GM23248 (cell line): ENCODE results near the gene MTRF1L. TPM values are rescaled to one million over a fixed set of nuclear protein-coding genes. Genes with fewer than 3 reads are reported as not detected.

Experiments
- DNase-seq: peaks from one replicate; pipeline ENCODE4 v3.0.0-alpha.2; 2015
- H2AFZ ChIP-seq: fragments of 200-600 bp; sonication (generic); 2 replicates; pipeline ENCODE4 v1.6.1; 2016; ENCODE audit warnings: antibody characterized with exemption
- H3F3A ChIP-seq: fragments of 200-600 bp; sonication (generic); 2 replicates; pipeline ENCODE4 v1.6.1; 2016; ENCODE audit warnings: mild to moderate bottlenecking, antibody characterized with exemption, mixed run types; ENCODE audit not compliant: insufficient read depth
- H3K27ac ChIP-seq: fragments of 200-600 bp; sonication (generic); 2 replicates; pipeline ENCODE4 v1.5.1; 2016; ENCODE audit warnings: mild to moderate bottlenecking
- H3K27me3 ChIP-seq: fragments of 200-600 bp; sonication (generic); replicated peaks from 2 replicates; pipeline ENCODE4 v1.6.1; 2016; ENCODE audit warnings: mild to moderate bottlenecking; ENCODE audit not compliant: insufficient read depth
- H3K36me3 ChIP-seq: fragments of 200-600 bp; sonication (generic); 2 replicates; pipeline ENCODE4 v1.6.1; 2016; ENCODE audit warnings: low read depth, mild to moderate bottlenecking
- H3K4me1 ChIP-seq: fragments of 200-600 bp; sonication (generic); 2 replicates; pipeline ENCODE4 v1.6.1; 2016; ENCODE audit warnings: mild to moderate bottlenecking; ENCODE audit not compliant: insufficient read depth
- H3K4me2 ChIP-seq: fragments of 200-600 bp; sonication (generic); one replicate; pipeline ENCODE4 v1.6.1; 2016; ENCODE audit warnings: mild to moderate bottlenecking; ENCODE audit not compliant: unreplicated experiment
- H3K4me3 ChIP-seq: fragments of 200-600 bp; sonication (generic); 2 replicates; pipeline ENCODE4 v1.5.1; 2016; ENCODE audit warnings: mild to moderate bottlenecking
- H3K79me2 ChIP-seq: fragments of 200-600 bp; sonication (generic); 2 replicates; pipeline ENCODE4 v1.6.1; 2016; ENCODE audit warnings: mild to moderate bottlenecking; ENCODE audit not compliant: insufficient read depth
- H3K9ac ChIP-seq: fragments of 200-600 bp; sonication (generic); 2 replicates; pipeline ENCODE4 v1.6.1; 2016; ENCODE audit warnings: mild to moderate bottlenecking
- H3K9me2 ChIP-seq: fragments of 200-600 bp; sonication (generic); 2 replicates; pipeline ENCODE4 v1.6.1; 2016; ENCODE audit warnings: mixed run types, mild to moderate bottlenecking, moderate library complexity; ENCODE audit not compliant: insufficient read depth
- H3K9me3 ChIP-seq: fragments of 200-600 bp; sonication (generic); one replicate; pipeline ENCODE4 v1.6.1; 2017; ENCODE audit warnings: low read depth
- H4K20me1 ChIP-seq: fragments of 200-600 bp; sonication (generic); 2 replicates; pipeline ENCODE4 v1.6.0; 2016; ENCODE audit not compliant: insufficient read depth
- EZH2 ChIP-seq: fragments of 200-600 bp; sonication (generic); IDR thresholded peaks from 2 replicates; pipeline ENCODE4 v1.6.1; 2018; ENCODE audit warnings: antibody characterized with exemption, mild to moderate bottlenecking; ENCODE audit not compliant: insufficient read depth, poor library complexity, severe bottlenecking
- EZH2phosphoT487 ChIP-seq: fragments of 200-600 bp; sonication (generic); IDR thresholded peaks from 2 replicates; pipeline ENCODE4 v1.6.1; 2018; ENCODE audit warnings: antibody characterized with exemption, moderate library complexity, mild to moderate bottlenecking, low read depth; ENCODE audit not compliant: insufficient read depth
- WGBS, 2 experiments: methylation state at CpG; one replicate each; pipeline ENCODE4 v1.1.6; 2015 to 2017; ENCODE audit warnings: low lambda C conversion rate in 2 of 2, low coverage in 1 of 2; ENCODE audit errors: missing lambda C conversion rate in 2 of 2; 5-methylcytosine and 5-hydroxymethylcytosine counted together
- in situ Hi-C: fragments of 300-500 bp; cut with MboI; formaldehyde crosslinking; loops from 2 replicates; pipeline ENCODE4 v1.15.0; 2020
- polyA plus RNA-seq: library from polyadenylated mRNA; unstranded; fragments of >200 nt; fragmentation: Nextera tagmentation; extraction: Ambion mirVana; gene quantifications from 2 replicates; pipeline ENCODE4 v1.2.1, GENCODE V29; 2016
- small RNA-seq: library from RNA; depleted of rRNA; stranded (forward); fragments of <200 nt; gene quantifications from one replicate; pipeline ENCODE3, GENCODE V24; 2014; ENCODE audit warnings: low read depth, low replicate concordance
- total RNA-seq: library from RNA; depleted of rRNA; stranded (reverse); fragments of >200 nt; shearing (Covaris generic); gene quantifications from 2 replicates; pipeline ENCODE4 v1.2.3, GENCODE V29; 2014; rRNA removed

MTRF1L gene
- total and polyA plus RNA-seq, 2 experiments from 2014 or later = 16.3 to 21.9 TPM

DNA sequence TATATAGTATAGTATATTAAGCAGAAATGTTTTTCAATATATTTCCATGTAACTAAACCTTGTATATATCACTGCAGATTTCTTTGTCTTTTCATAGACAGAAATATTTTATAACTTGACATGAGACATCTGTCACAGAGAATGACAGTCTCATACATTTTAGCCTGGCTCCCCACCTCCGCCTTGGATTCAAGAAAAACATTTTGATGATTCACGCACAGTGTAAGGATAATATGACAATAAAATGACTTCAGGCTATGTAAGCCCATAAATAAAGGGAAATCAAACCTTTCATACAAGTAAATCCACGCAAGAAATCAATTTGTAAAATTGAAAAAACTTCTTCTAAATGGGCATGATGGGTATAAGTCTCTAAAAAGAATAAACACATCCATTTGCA lies 56.0 kb downstream of the MTRF1L start:
- in situ Hi-C loops = no loop called here
- 91 to 92% methylated on average over 3 of the region's 3 CpGs for WGBS, 2 experiments
- H3K4me3 ChIP-seq = no peak overlapping the region

DNA sequence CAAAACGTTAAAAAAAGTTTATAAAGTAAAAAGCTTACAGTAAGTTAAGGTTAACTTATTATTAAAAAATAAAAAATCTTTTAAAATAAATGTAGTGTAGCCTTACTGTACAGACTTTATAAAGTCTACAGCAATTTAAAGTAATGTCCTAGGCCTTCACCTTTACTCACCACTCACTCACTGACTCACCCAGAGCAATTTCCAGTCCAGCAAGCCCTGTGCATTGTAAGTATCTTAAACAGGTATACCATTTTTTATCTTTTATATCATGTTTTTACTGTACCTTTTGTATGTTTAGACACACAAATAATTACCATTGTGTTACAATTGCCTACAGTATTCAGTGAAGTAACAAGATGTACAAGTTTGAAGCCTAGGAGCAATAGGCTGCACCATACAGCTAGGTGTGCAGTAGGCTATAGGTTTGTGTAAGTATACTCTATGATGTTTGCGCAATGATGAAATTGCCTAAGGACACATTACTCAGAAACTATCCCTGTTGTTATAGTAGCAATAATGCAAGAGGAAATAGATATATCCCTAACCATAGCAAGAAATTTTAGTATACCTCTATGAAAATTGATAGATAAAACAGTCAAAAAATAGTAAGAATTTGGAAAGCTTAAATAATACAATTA lies 59.1 kb downstream of the MTRF1L start:
- Histone ChIP-seq H3K9me3 (no peaks in the 10 kb centered on the region), H2AFZ (no peak overlapping the region), H3K9ac (no peak overlapping the region), H3K4me2 (no peak overlapping the region), H3K36me3 (no peaks in the 10 kb centered on the region), H3K27ac (no peak overlapping the region), H3F3A (no peaks in the 10 kb centered on the region; the same call in 1 of the 2 replicates), H3K9me2 (no peaks in the 10 kb centered on the region), H3K79me2 (no peaks in the 10 kb centered on the region), H3K27me3 (peaks cover 6% of the 10 kb centered on the region), H3K4me3 (no peak overlapping the region), H4K20me1 (no peaks in the 10 kb centered on the region), H3K4me1 (no peaks in the 10 kb centered on the region)
- WGBS, 2 experiments = 70 to 75% methylated on average over 2 of the region's 2 CpGs
- TF ChIP-seq EZH2phosphoT487 = no peak
- no peak for DNase-seq
- in situ Hi-C loops = no loop called here

More for the DNA sequence above, 56.0 kb downstream of the MTRF1L start:
- Histone ChIP-seq H3K4me2 (no peak overlapping the region), H4K20me1 (no peaks in the 10 kb centered on the region), H3K9ac (no peak overlapping the region), H3K9me2 (no peaks in the 10 kb centered on the region), H3K27me3 (no peaks in the 10 kb centered on the region), H3K27ac (no peak overlapping the region), H3K36me3 (no peaks in the 10 kb centered on the region), H3K79me2 (no peaks in the 10 kb centered on the region), H3K4me1 (no peaks in the 10 kb centered on the region), H2AFZ (no peak overlapping the region), H3F3A (no peaks in the 10 kb centered on the region; the same call in 1 of the 2 replicates), H3K9me3 (no peaks in the 10 kb centered on the region)
- no peak for DNase-seq
- no peak for TF ChIP-seq EZH2phosphoT487
- TF ChIP-seq EZH2 = no peak

DNA sequence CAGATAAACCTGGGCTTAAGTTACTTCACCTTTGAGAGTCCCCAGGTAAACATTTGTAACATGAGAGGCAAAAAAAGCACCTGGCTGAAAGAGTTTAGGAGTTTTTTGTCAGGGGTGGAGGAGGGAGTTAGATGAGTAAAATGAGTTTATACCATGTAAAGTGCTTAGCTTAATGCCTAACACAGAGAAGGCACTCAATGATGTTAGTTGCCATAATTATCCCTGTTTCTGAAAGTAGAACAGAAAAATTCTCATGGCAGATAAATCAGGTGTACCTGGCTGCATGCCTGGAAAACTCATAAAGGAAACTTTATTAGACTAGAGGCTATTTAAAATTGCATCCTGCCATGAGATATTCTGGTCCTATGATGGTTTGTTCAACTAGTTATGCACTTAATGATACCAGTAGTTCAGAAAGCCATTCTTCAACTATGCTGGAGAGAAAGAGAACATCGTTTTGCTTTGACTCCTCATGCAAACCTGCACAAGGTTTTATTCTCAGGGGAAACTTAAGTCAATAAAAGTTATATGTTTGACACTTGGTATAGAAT lies 60.1 kb downstream of the MTRF1L start:
- in situ Hi-C loops = no loop called here
- no peaks in the 10 kb centered on the region for H3K9me3 ChIP-seq
- DNase-seq = no peak
- H3K4me3 ChIP-seq = no peak overlapping the region
- no peaks in the 10 kb centered on the region for H3K79me2 ChIP-seq
- H3K4me1 ChIP-seq = no peaks in the 10 kb centered on the region
- H4K20me1 ChIP-seq = no peaks in the 10 kb centered on the region
- H3K27ac ChIP-seq = no peak overlapping the region
- no peak overlapping the region for H3K4me2 ChIP-seq
- H3F3A ChIP-seq = no peaks in the 10 kb centered on the region; the same call in 1 of the 2 replicates
- no peaks in the 10 kb centered on the region for H3K36me3 ChIP-seq
- peaks cover 9% of the 10 kb centered on the region for H3K27me3 ChIP-seq
- H2AFZ ChIP-seq = no peak overlapping the region
- no peak overlapping the region for H3K9ac ChIP-seq
- 34 to 39% methylated on average over 1 of the region's 1 CpG for WGBS, 2 experiments
- H3K9me2 ChIP-seq = no peaks in the 10 kb centered on the region
- no peak for TF ChIP-seq EZH2phosphoT487
- no peak for TF ChIP-seq EZH2

- no peak overlapping the region for H3K27ac ChIP-seq
- no peaks in the 10 kb centered on the region for H3K4me1 ChIP-seq
- no peaks in the 10 kb centered on the region for H3K79me2 ChIP-seq
- H3K27me3 ChIP-seq = peaks cover 9% of the 10 kb centered on the region
- H4K20me1 ChIP-seq = no peaks in the 10 kb centered on the region
- TF ChIP-seq EZH2phosphoT487 (no peak), EZH2 (no peak)
- no peak overlapping the region for H3K4me3 ChIP-seq
- in situ Hi-C loops = no loop called here
- no peaks in the 10 kb centered on the region for H3K36me3 ChIP-seq
- no peaks in the 10 kb centered on the region for H3K9me3 ChIP-seq
- H3K4me2 ChIP-seq = no peak overlapping the region
- no peak for DNase-seq
- H3K9me2 ChIP-seq = no peaks in the 10 kb centered on the region
- H2AFZ ChIP-seq = no peak overlapping the region
- no peak overlapping the region for H3K9ac ChIP-seq
- H3F3A ChIP-seq = no peaks in the 10 kb centered on the region; the same call in 1 of the 2 replicates
These were observed 60.8 kb downstream of the MTRF1L start for GRCh38 chr6:152941746-152942145.

Small RNA genes lying within 50 kb of the gene (small RNA-seq; reads per million reads assigned to genes)
- not detected for gene AL080276.1

Other genes starting within 250 kb of the MTRF1L start
- 8.5 and 11.2 TPM in 2 replicates for gene FBXO5, start 19.7 kb downstream of the MTRF1L start, total RNA-seq
- 15.2 and 15.5 TPM in 2 replicates for gene FBXO5, start 19.7 kb downstream of the MTRF1L start, polyA plus RNA-seq
- gene RGS17, start 128.6 kb upstream of the MTRF1L start, total RNA-seq = 0.25 and 1.1 TPM in 2 replicates
- 0.36 and 0.75 TPM in 2 replicates for gene RGS17, start 128.6 kb upstream of the MTRF1L start, polyA plus RNA-seq